ENCODE results near the gene LYST. TPM values are rescaled to one million over a fixed set of nuclear protein-coding genes. Genes with fewer than 3 reads are reported as not detected.
"Not testable (repeated sequence)": the region's sequence is repeated elsewhere in the genome, so short reads cannot be mapped to it uniquely, and the experiment has no call there.

Gene LYST
- total RNA-seq: 11.4 and 11.7 TPM in 2 replicates
- long read RNA-seq, partial matches to known transcripts: 15 of 20 reads
- long read RNA-seq, other reads (novel, unspliced or antisense): 5 of 20 reads

- no peaks in the 10 kb centered on the region for H3K9me3 Mint-ChIP-seq (ENCODE audit: low read depth)
- no peaks in the 10 kb centered on the region for H3K36me3 Mint-ChIP-seq (ENCODE audit: insufficient read depth)
- no peak for DNase-seq (ENCODE audit: low spot score, unreplicated experiment)
- peak within 1 kb of the TSS; percentile 98 for H3K27ac Mint-ChIP-seq
- H3K4me1 Mint-ChIP-seq (ENCODE audit: low read depth): peaks cover 14% of the 10 kb centered on the region
- H3K27me3 Mint-ChIP-seq: peaks cover 4% of the 10 kb centered on the region
- peak within 1 kb of the TSS; percentile 95 for H3K4me3 Mint-ChIP-seq (ENCODE audit: low read depth)
- TF ChIP-seq CTCF (IDR thresholded peaks at IDR 0.05; ENCODE audit: unreplicated experiment): no peak
Measured at GRCh38 chr1:235866205-235866912, at the start of gene LYST. LYST (minus strand) TSS chr1:235866906; CDS start chr1:235830417, 36,489 bp downstream.

DNA sequence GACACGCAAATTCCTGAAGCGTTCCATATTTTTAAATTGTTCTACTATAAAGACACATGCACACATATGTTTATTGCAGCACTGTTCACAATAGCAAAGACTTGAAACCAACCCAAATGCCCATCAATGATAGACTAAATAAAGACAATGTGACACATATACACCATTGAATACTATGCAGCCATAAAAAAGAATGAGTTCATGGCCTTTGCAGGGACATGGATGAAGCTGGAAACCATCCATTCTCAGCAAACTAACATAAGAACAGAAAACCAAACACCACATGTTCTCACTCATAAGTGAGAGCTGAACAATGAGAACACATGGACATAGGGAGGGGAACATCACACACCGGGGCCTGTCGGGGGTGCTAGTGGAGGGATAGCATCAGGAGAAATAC is 48.8 kb upstream of the LYST start:
- H3K36me3 Mint-ChIP-seq (ENCODE audit: insufficient read depth); H3K4me3 Mint-ChIP-seq (ENCODE audit: low read depth); H3K27me3 Mint-ChIP-seq; H3K4me1 Mint-ChIP-seq (ENCODE audit: low read depth); H3K9me3 Mint-ChIP-seq (ENCODE audit: low read depth); DNase-seq (ENCODE audit: low spot score, unreplicated experiment); H3K27ac Mint-ChIP-seq: not testable (repeated sequence)

- DNase-seq (ENCODE audit: low spot score, unreplicated experiment): no peak
- Mint-ChIP-seq H3K4me1 (ENCODE audit: low read depth) (peaks cover 12% of the 10 kb centered on the region), H3K4me3 (ENCODE audit: low read depth) (no peak overlapping the region), H3K9me3 (ENCODE audit: low read depth) (no peaks in the 10 kb centered on the region), H3K27me3 (no peaks in the 10 kb centered on the region), H3K36me3 (ENCODE audit: insufficient read depth) (no peaks in the 10 kb centered on the region), H3K27ac (no peak overlapping the region)
- no peak for TF ChIP-seq CTCF (IDR thresholded peaks at IDR 0.05; ENCODE audit: unreplicated experiment)
Measured at GRCh38 chr1:235913311-235913710, 46.6 kb upstream of the LYST start.

DNA sequence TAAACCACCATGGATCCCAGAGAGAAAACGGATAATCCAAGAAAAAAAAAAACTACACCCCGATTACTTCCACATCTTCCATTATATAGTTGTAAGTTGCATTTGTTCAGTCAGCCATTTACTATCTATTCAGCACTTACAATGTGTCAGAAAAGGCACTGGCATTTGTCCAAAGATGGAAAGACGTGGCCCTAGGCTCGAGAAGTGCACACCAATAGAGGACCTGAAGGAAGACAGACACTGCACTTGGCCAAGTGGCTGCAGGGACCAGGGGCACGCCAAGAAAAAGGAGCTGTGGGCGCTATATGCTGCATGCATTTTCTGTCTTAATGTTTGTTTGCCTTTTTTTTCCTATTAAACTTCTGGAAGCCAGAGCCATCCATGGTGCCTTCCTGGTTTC is 45.2 kb upstream of the LYST start:
- Mint-ChIP-seq H3K4me3 (ENCODE audit: low read depth) (no peak overlapping the region), H3K4me1 (ENCODE audit: low read depth) (peaks cover 13% of the 10 kb centered on the region), H3K9me3 (ENCODE audit: low read depth) (no peaks in the 10 kb centered on the region), H3K27ac (no peak overlapping the region), H3K36me3 (ENCODE audit: insufficient read depth) (no peaks in the 10 kb centered on the region), H3K27me3 (peaks cover 4% of the 10 kb centered on the region)
- no peak for TF ChIP-seq CTCF (IDR thresholded peaks at IDR 0.05; ENCODE audit: unreplicated experiment)
- DNase-seq (ENCODE audit: low spot score, unreplicated experiment): no peak

- DNase-seq (ENCODE audit: low spot score, unreplicated experiment): no peak
- peaks cover 13% of the 10 kb centered on the region for H3K4me1 Mint-ChIP-seq (ENCODE audit: low read depth)
- no peak overlapping the region for H3K27ac Mint-ChIP-seq
- no peaks in the 10 kb centered on the region for H3K36me3 Mint-ChIP-seq (ENCODE audit: insufficient read depth)
- no peaks in the 10 kb centered on the region for H3K9me3 Mint-ChIP-seq (ENCODE audit: low read depth)
- no peak overlapping the region for H3K4me3 Mint-ChIP-seq (ENCODE audit: low read depth)
- TF ChIP-seq CTCF (IDR thresholded peaks at IDR 0.05; ENCODE audit: unreplicated experiment): no peak
- H3K27me3 Mint-ChIP-seq: peaks cover 4% of the 10 kb centered on the region
Measured at GRCh38 chr1:235911300-235911662, 44.6 kb upstream of the LYST start.

Data from progenitor cell of endocrine pancreas (in vitro differentiated cells).